ENCODE results near the gene CHCHD3. TPM values are rescaled to one million over a fixed set of nuclear protein-coding genes. Genes with fewer than 3 reads are reported as not detected.

CHCHD3 gene
- total and polyA plus RNA-seq, 2 donors (not counting 1 experiment from before 2014, with no cell fraction given), result 80.8 to 94.0 TPM

- Histone ChIP-seq H3K9me3 (ENCODE audit: control insufficient read depth, insufficient read depth, low read depth, low read length) (no peaks in the 10 kb centered on the region), H3K4me3 (replicated peaks in 1 of 4; ENCODE audit: control extremely low read depth in 1 of 4, insufficient read depth in 1 of 4, low read depth in 3 of 4, low read length in 4 of 4) (no peak overlapping the region), H3K27me3 (ENCODE audit: control insufficient read depth, insufficient read depth, low read length) (no peaks in the 10 kb centered on the region), H3K4me2 (ENCODE audit: extremely low read depth, insufficient read depth, low read length) (no peak overlapping the region), H3K27ac (ENCODE audit: insufficient read depth, low read length) (no peak overlapping the region), H3K36me3 (ENCODE audit: control insufficient read depth, insufficient read depth, low read length) (no peaks in the 10 kb centered on the region), H3K9ac (ENCODE audit: insufficient read depth, low read length) (no peak overlapping the region), H4K20me1 (ENCODE audit: control insufficient read depth, extremely low read depth, insufficient read depth, low read length) (no peaks in the 10 kb centered on the region), H2AFZ (ENCODE audit: low read length) (no peak overlapping the region), H3K4me1 (ENCODE audit: control insufficient read depth, extremely low read depth, insufficient read depth, low read length) (peaks cover 7% of the 10 kb centered on the region), H3K79me2 (ENCODE audit: control insufficient read depth, insufficient read depth, low read length) (no peaks in the 10 kb centered on the region)
- DNase-seq (ENCODE audit: low read depth in 2 of 2), result no peak
- TF ChIP-seq CTCF (conservative IDR thresholded peaks at IDR 0.05 in 1 of 2, IDR thresholded peaks at IDR 0.05 in 1 of 2; ENCODE audit: low read depth in 1 of 2, low read length in 2 of 2) (no peak), EZH2 (IDR thresholded peaks at IDR 0.05; ENCODE audit: low read length, missing control alignments) (no peak)
Observed at GRCh38 chr7:132779164-132779563, 302.7 kb downstream of the CHCHD3 start.

GRCh38 chr7:132778761-132779160 lies 303.1 kb downstream of the CHCHD3 start:
- no peaks in the 10 kb centered on the region for H3K36me3 ChIP-seq (ENCODE audit: control insufficient read depth, insufficient read depth, low read length)
- H3K27me3 ChIP-seq (ENCODE audit: control insufficient read depth, insufficient read depth, low read length), result no peaks in the 10 kb centered on the region
- no peak overlapping the region for H3K4me2 ChIP-seq (ENCODE audit: extremely low read depth, insufficient read depth, low read length)
- H2AFZ ChIP-seq (ENCODE audit: low read length), result no peak overlapping the region
- no peaks in the 10 kb centered on the region for H4K20me1 ChIP-seq (ENCODE audit: control insufficient read depth, extremely low read depth, insufficient read depth, low read length)
- H3K4me1 ChIP-seq (ENCODE audit: control insufficient read depth, extremely low read depth, insufficient read depth, low read length), result peaks cover 6% of the 10 kb centered on the region
- TF ChIP-seq EZH2 (IDR thresholded peaks at IDR 0.05; ENCODE audit: low read length, missing control alignments) (no peak), CTCF (conservative IDR thresholded peaks at IDR 0.05 in 1 of 2, IDR thresholded peaks at IDR 0.05 in 1 of 2; ENCODE audit: low read depth in 1 of 2, low read length in 2 of 2) (no peak)
- H3K9me3 ChIP-seq (ENCODE audit: control insufficient read depth, insufficient read depth, low read depth, low read length), result no peaks in the 10 kb centered on the region
- H3K27ac ChIP-seq (ENCODE audit: insufficient read depth, low read length), result no peak overlapping the region
- no peak overlapping the region for H3K4me3 ChIP-seq (replicated peaks in 1 of 4; ENCODE audit: control extremely low read depth in 1 of 4, insufficient read depth in 1 of 4, low read depth in 3 of 4, low read length in 4 of 4)
- H3K9ac ChIP-seq (ENCODE audit: insufficient read depth, low read length), result no peak overlapping the region
- H3K79me2 ChIP-seq (ENCODE audit: control insufficient read depth, insufficient read depth, low read length), result no peaks in the 10 kb centered on the region
- DNase-seq (ENCODE audit: low read depth in 2 of 2), result no peak

GRCh38 chr7:132777956-132778355 lies 303.9 kb downstream of the CHCHD3 start:
- Histone ChIP-seq H2AFZ (ENCODE audit: low read length) (no peak overlapping the region), H3K9me3 (ENCODE audit: control insufficient read depth, insufficient read depth, low read depth, low read length) (no peaks in the 10 kb centered on the region), H3K4me1 (ENCODE audit: control insufficient read depth, extremely low read depth, insufficient read depth, low read length) (peaks cover 2% of the 10 kb centered on the region), H3K27ac (ENCODE audit: insufficient read depth, low read length) (no peak overlapping the region), H3K4me2 (ENCODE audit: extremely low read depth, insufficient read depth, low read length) (no peak overlapping the region), H3K27me3 (ENCODE audit: control insufficient read depth, insufficient read depth, low read length) (no peaks in the 10 kb centered on the region), H3K9ac (ENCODE audit: insufficient read depth, low read length) (no peak overlapping the region), H4K20me1 (ENCODE audit: control insufficient read depth, extremely low read depth, insufficient read depth, low read length) (no peaks in the 10 kb centered on the region), H3K4me3 (replicated peaks in 1 of 4; ENCODE audit: control extremely low read depth in 1 of 4, insufficient read depth in 1 of 4, low read depth in 3 of 4, low read length in 4 of 4) (no peak overlapping the region), H3K79me2 (ENCODE audit: control insufficient read depth, insufficient read depth, low read length) (no peaks in the 10 kb centered on the region), H3K36me3 (ENCODE audit: control insufficient read depth, insufficient read depth, low read length) (no peaks in the 10 kb centered on the region)
- no peak for DNase-seq (ENCODE audit: low read depth in 2 of 2)
- TF ChIP-seq EZH2 (IDR thresholded peaks at IDR 0.05; ENCODE audit: low read length, missing control alignments) (no peak), CTCF (conservative IDR thresholded peaks at IDR 0.05 in 1 of 2, IDR thresholded peaks at IDR 0.05 in 1 of 2; ENCODE audit: low read depth in 1 of 2, low read length in 2 of 2) (no peak)
